HepG2 (cell line): Measurements from ENCODE around the gene SINHCAF. TPM values are rescaled to one million over a fixed set of nuclear protein-coding genes. Genes with fewer than 3 reads are reported as not detected.

Experiments
- ELF1 ChIP-seq: sonication (generic); formaldehyde crosslinking; IDR thresholded peaks from 2 replicates; pipeline ENCODE4 v1.4.0; 2020; ENCODE audit warnings: missing genetic modification reagents
- SIN3A ChIP-seq: IDR thresholded peaks from 2 replicates; pipeline ENCODE4 v1.6.1; 2011; ENCODE audit warnings: low read depth, mild to moderate bottlenecking, control low read depth, low read length, borderline replicate concordance
- SOX6 ChIP-seq, 2 experiments: fragments of 450-650 bp in 1 of 2; sonication (generic) in 1 of 2; formaldehyde crosslinking in 1 of 2; IDR thresholded peaks; 2 replicates each; pipeline versions ENCODE4 v1.4.0 to v1.6.1; 2017 to 2020; ENCODE audit warnings: antibody characterized with exemption in 1 of 2, mild to moderate bottlenecking in 1 of 2, missing genetic modification reagents in 1 of 2
- ZBTB42 ChIP-seq: sonication (generic); formaldehyde crosslinking; IDR thresholded peaks from 2 replicates; pipeline ENCODE4 v1.5.0; 2020; ENCODE audit warnings: mild to moderate bottlenecking, missing genetic modification reagents
- ZNF263 ChIP-seq: sonication (generic); formaldehyde crosslinking; IDR thresholded peaks from 2 replicates; pipeline ENCODE4 v1.4.0; 2020; ENCODE audit warnings: missing genetic modification reagents
- ZNF331 ChIP-seq: sonication (generic); formaldehyde crosslinking; IDR thresholded peaks from 2 replicates; pipeline ENCODE4 v1.4.0; 2020; ENCODE audit warnings: missing genetic modification reagents
- ZNF567 ChIP-seq: sonication (generic); formaldehyde crosslinking; IDR thresholded peaks from 2 replicates; pipeline ENCODE4 v1.8.1; 2023; ENCODE audit warnings: mild to moderate bottlenecking, missing genetic modification reagents, borderline replicate concordance
- ZNF709 ChIP-seq: sonication (generic); formaldehyde crosslinking; IDR thresholded peaks from 2 replicates; pipeline ENCODE4 v1.5.0; 2020; ENCODE audit warnings: mild to moderate bottlenecking, missing genetic modification reagents
- polyA plus RNA-seq, 8 experiments: library from polyadenylated mRNA; depleted of rRNA in 3 of 8; stranded (reverse) in 7 of 8; unstranded in 1 of 8; fragments of >200 nt; fragmentation: Illumina TruSeq in 4 of 8; extraction: Trizol in 4 of 8; gene quantifications; 2 replicates each; pipeline versions ENCODE4 v1.2.1 to v1.2.3, GENCODE V29; 2011 to 2016; ENCODE audit warnings: low read depth in 4 of 8, missing spikeins in 1 of 8, mixed read lengths in 1 of 8; ENCODE audit not compliant: insufficient read depth in 1 of 8
- total RNA-seq, 5 experiments: library from RNA; depleted of rRNA; stranded (reverse); fragments of >200 nt; fragmentation: Illumina TruSeq; extraction: Trizol; gene quantifications; 2 replicates each; pipeline ENCODE4 v1.2.3, GENCODE V29; 2016; ENCODE audit warnings: low read depth in 1 of 5
- TF ChIP-seq, protein P1 (sequence below): sonication (generic); formaldehyde crosslinking; IDR thresholded peaks from 2 replicates; pipeline ENCODE4 v1.9.0; 2022; ENCODE audit warnings: missing genetic modification reagents, mild to moderate bottlenecking, borderline replicate concordance
- TF ChIP-seq, protein P2 (sequence below): sonication (generic); formaldehyde crosslinking; IDR thresholded peaks from 2 replicates; pipeline ENCODE4 v1.4.0; 2020; ENCODE audit warnings: missing genetic modification reagents
- TF ChIP-seq, protein P3 (sequence below): sonication (generic); formaldehyde crosslinking; IDR thresholded peaks from 2 replicates; pipeline ENCODE4 v1.8.0; 2022; ENCODE audit warnings: mild to moderate bottlenecking, missing genetic modification reagents, moderate library complexity
- TF ChIP-seq, protein P4 (sequence below), 2 experiments: sonication (generic) in 1 of 2; formaldehyde crosslinking in 1 of 2; IDR thresholded peaks; 2 replicates each; pipeline versions ENCODE4 v1.6.1 to v1.9.0; 2014 to 2022; ENCODE audit warnings: antibody characterized with exemption in 1 of 2, borderline replicate concordance in 1 of 2, inconsistent platforms in 1 of 2, low read depth in 1 of 2, missing genetic modification reagents in 1 of 2
- TF ChIP-seq, protein P5 (sequence below): sonication (generic); formaldehyde crosslinking; conservative IDR thresholded peaks from 2 replicates; pipeline ENCODE4 v1.4.0; 2020; ENCODE audit warnings: missing genetic modification reagents
- TF ChIP-seq, protein P6 (sequence below): sonication (generic); formaldehyde crosslinking; IDR thresholded peaks from 2 replicates; pipeline ENCODE4 v1.4.0; 2020; ENCODE audit warnings: missing genetic modification reagents

Gene SINHCAF
- total and polyA plus RNA-seq, 2 of the 13 experiments (the other 11 are each of a cell fraction or from before 2014, with no cell fraction given), result 54.6 to 97.8 TPM

DNA sequence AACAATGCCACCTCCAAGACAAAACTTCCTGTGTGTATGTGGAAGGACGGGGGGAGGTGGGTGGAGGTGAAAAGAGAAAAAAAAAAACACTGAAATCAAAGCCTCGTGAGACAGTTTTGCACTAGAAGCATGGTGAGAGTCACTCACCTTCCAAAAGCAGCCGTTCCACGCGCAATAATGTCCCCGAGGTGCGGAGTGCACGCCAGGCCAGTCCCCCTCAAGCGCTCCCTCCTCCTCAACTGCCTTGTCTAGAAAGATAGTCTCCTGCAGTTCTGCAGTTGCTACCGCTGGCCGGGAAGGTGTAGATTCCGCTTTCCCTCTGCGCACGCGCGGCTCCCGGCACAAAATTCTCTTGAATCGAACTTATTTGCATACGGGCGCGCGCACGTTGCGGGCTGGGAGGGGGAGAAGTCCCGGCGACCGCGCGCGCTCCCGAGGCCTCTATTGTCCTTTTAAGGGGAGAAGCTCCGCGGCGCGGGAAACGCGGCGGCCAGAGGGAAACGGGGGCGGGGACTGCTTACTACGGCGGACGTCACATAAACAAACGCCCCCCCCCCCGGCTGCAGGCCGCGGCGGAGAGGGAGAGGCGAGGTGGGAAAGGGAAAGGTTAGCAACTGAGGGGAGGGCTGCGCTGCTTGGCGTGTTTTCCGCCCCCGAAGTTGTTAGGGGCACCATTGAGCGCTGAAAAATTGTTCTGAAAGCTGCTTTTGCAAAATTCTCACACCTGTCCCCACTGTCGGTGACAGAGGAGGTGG is at the start of gene SINHCAF (continued):
- TF ChIP-seq, protein P1, sequence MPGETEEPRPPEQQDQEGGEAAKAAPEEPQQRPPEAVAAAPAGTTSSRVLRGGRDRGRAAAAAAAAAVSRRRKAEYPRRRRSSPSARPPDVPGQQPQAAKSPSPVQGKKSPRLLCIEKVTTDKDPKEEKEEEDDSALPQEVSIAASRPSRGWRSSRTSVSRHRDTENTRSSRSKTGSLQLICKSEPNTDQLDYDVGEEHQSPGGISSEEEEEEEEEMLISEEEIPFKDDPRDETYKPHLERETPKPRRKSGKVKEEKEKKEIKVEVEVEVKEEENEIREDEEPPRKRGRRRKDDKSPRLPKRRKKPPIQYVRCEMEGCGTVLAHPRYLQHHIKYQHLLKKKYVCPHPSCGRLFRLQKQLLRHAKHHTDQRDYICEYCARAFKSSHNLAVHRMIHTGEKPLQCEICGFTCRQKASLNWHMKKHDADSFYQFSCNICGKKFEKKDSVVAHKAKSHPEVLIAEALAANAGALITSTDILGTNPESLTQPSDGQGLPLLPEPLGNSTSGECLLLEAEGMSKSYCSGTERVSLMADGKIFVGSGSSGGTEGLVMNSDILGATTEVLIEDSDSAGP, result peak; percentile 56; the same call in 1 of the 2 replicates
- TF ChIP-seq ZNF263 (CRISPR knock-in tag), result peak; percentile 63
- TF ChIP-seq, protein P2, sequence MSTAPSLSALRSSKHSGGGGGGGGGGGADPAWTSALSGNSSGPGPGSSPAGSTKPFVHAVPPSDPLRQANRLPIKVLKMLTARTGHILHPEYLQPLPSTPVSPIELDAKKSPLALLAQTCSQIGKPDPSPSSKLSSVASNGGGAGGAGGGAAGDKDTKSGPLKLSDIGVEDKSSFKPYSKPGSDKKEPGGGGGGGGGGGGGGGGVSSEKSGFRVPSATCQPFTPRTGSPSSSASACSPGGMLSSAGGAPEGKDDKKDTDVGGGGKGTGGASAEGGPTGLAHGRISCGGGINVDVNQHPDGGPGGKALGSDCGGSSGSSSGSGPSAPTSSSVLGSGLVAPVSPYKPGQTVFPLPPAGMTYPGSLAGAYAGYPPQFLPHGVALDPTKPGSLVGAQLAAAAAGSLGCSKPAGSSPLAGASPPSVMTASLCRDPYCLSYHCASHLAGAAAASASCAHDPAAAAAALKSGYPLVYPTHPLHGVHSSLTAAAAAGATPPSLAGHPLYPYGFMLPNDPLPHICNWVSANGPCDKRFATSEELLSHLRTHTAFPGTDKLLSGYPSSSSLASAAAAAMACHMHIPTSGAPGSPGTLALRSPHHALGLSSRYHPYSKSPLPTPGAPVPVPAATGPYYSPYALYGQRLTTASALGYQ (CRISPR knock-in tag), result no peak
- TF ChIP-seq, protein P3, sequence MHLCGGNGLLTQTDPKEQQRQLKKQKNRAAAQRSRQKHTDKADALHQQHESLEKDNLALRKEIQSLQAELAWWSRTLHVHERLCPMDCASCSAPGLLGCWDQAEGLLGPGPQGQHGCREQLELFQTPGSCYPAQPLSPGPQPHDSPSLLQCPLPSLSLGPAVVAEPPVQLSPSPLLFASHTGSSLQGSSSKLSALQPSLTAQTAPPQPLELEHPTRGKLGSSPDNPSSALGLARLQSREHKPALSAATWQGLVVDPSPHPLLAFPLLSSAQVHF (CRISPR knock-in tag), result no peak
- TF ChIP-seq, protein P4, sequence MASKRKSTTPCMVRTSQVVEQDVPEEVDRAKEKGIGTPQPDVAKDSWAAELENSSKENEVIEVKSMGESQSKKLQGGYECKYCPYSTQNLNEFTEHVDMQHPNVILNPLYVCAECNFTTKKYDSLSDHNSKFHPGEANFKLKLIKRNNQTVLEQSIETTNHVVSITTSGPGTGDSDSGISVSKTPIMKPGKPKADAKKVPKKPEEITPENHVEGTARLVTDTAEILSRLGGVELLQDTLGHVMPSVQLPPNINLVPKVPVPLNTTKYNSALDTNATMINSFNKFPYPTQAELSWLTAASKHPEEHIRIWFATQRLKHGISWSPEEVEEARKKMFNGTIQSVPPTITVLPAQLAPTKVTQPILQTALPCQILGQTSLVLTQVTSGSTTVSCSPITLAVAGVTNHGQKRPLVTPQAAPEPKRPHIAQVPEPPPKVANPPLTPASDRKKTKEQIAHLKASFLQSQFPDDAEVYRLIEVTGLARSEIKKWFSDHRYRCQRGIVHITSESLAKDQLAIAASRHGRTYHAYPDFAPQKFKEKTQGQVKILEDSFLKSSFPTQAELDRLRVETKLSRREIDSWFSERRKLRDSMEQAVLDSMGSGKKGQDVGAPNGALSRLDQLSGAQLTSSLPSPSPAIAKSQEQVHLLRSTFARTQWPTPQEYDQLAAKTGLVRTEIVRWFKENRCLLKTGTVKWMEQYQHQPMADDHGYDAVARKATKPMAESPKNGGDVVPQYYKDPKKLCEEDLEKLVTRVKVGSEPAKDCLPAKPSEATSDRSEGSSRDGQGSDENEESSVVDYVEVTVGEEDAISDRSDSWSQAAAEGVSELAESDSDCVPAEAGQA (IDR thresholded peaks at IDR 0.05; ENCODE audit: low read depth), result no peak
- TF ChIP-seq, protein P4 (CRISPR knock-in tag; IDR thresholded peaks at IDR 0.05; ENCODE audit: borderline replicate concordance), result no peak; the same call in 1 of the 2 replicates
- TF ChIP-seq, protein P5, sequence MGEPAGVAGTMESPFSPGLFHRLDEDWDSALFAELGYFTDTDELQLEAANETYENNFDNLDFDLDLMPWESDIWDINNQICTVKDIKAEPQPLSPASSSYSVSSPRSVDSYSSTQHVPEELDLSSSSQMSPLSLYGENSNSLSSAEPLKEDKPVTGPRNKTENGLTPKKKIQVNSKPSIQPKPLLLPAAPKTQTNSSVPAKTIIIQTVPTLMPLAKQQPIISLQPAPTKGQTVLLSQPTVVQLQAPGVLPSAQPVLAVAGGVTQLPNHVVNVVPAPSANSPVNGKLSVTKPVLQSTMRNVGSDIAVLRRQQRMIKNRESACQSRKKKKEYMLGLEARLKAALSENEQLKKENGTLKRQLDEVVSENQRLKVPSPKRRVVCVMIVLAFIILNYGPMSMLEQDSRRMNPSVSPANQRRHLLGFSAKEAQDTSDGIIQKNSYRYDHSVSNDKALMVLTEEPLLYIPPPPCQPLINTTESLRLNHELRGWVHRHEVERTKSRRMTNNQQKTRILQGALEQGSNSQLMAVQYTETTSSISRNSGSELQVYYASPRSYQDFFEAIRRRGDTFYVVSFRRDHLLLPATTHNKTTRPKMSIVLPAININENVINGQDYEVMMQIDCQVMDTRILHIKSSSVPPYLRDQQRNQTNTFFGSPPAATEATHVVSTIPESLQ (CRISPR knock-in tag), result no peak
- TF ChIP-seq SIN3A, result peak; percentile 63; the same call in 1 of the 2 replicates
- TF ChIP-seq ZNF709 (CRISPR knock-in tag), result no peak
- TF ChIP-seq SOX6 (IDR thresholded peaks at IDR 0.05), result no peak
- TF ChIP-seq SOX6 (CRISPR knock-in tag; IDR thresholded peaks at IDR 0.05), result peak; percentile 92
- TF ChIP-seq, protein P6, sequence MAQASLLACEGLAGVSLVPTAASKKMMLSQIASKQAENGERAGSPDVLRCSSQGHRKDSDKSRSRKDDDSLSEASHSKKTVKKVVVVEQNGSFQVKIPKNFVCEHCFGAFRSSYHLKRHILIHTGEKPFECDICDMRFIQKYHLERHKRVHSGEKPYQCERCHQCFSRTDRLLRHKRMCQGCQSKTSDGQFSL, result peak; percentile 95
- no peak for TF ChIP-seq ZNF567
- no peak for TF ChIP-seq ZBTB42 (CRISPR knock-in tag)
- no peak for TF ChIP-seq ELF1 (CRISPR knock-in tag)
- no peak for TF ChIP-seq ZNF331 (CRISPR knock-in tag)
